IMR-90 (cell line): ENCODE results near the gene EED. TPM values are rescaled to one million over a fixed set of nuclear protein-coding genes. Genes with fewer than 3 reads are reported as not detected.

Experiments used
- ATAC-seq: fragments of 200-7000 bp; cut with Tn5 transposase; 2 replicates; pipeline ENCODE4 v1.9.1; 2020; ENCODE audit warnings: low read depth, mild to moderate bottlenecking, moderate library complexity
- BruUV-seq: library from RNA; stranded (reverse); fragments of 400-500 nt; replicated peaks from 2 replicates; lab custom pipeline; 2021; lab: Mats Ljungman, UMichigan
- CTCF ChIA-PET: fragments of 300-600 bp; formaldehyde crosslinking; extraction: SDS; loops from one replicate; lab custom pipeline; 2021; ENCODE audit warnings: antibody characterized with exemption; lab: Yijun Ruan, JAX
- POLR2A ChIA-PET: fragments of 300-600 bp; sonication (Branson Sonifier 250); formaldehyde crosslinking; loops from one replicate; lab custom pipeline; 2022; ENCODE audit warnings: antibody characterized with exemption; ENCODE audit not compliant: unreplicated experiment; lab: Charles Lee
- DNase-seq: peaks from one replicate; pipeline ENCODE4 v3.0.0; 2013
- H2AFZ ChIP-seq: replicated peaks from 2 replicates; pipeline ENCODE3; 2013; ENCODE audit warnings: low read length, mild to moderate bottlenecking; ENCODE audit not compliant: poor library complexity
- H2AK5ac ChIP-seq: 2 replicates; pipeline ENCODE4 v1.6.1; 2013; ENCODE audit warnings: low read depth, low read length, inconsistent platforms
- H2AK9ac ChIP-seq: replicated peaks from 2 replicates; pipeline ENCODE3; 2013; ENCODE audit warnings: mild to moderate bottlenecking, low read depth, low read length, moderate library complexity; ENCODE audit not compliant: poor library complexity
- H2BK120ac ChIP-seq: 2 replicates; pipeline ENCODE4 v1.6.1; 2013; ENCODE audit warnings: low read depth, low read length, inconsistent platforms
- H2BK15ac ChIP-seq: 3 replicates; pipeline ENCODE4 v1.6.1; 2013; ENCODE audit warnings: low read depth, low read length, inconsistent platforms
- H2BK20ac ChIP-seq: 2 replicates; pipeline ENCODE4 v1.6.1; 2013; ENCODE audit warnings: low read depth, mild to moderate bottlenecking, inconsistent platforms, low read length, moderate library complexity
- H2BK5ac ChIP-seq: 2 replicates; pipeline ENCODE4 v1.6.1; 2013; ENCODE audit warnings: mild to moderate bottlenecking, low read depth, low read length, inconsistent platforms; ENCODE audit not compliant: poor library complexity, severe bottlenecking
- H3K14ac ChIP-seq: replicated peaks from 2 replicates; pipeline ENCODE4 v1.6.1; 2013; ENCODE audit warnings: low read depth, low read length, inconsistent platforms
- H3K18ac ChIP-seq: 2 replicates; pipeline ENCODE4 v1.6.1; 2013; ENCODE audit warnings: low read depth, low read length, control low read depth
- H3K23ac ChIP-seq: 2 replicates; pipeline ENCODE4 v1.6.1; 2013; ENCODE audit warnings: low read depth, low read length, inconsistent platforms
- H3K27ac ChIP-seq: 2 replicates; pipeline ENCODE4 v1.5.1; 2013; ENCODE audit warnings: mild to moderate bottlenecking, control low read depth, low read length; ENCODE audit not compliant: insufficient read depth
- H3K27me3 ChIP-seq: 2 replicates; pipeline ENCODE4 v1.6.1; 2013; ENCODE audit warnings: low read length; ENCODE audit not compliant: control insufficient read depth, insufficient read depth
- H3K36me3 ChIP-seq: 2 replicates; pipeline ENCODE4 v1.6.1; 2013; ENCODE audit warnings: low read length, mixed read lengths; ENCODE audit not compliant: control insufficient read depth, insufficient read depth
- H3K4ac ChIP-seq: 2 replicates; pipeline ENCODE4 v1.6.1; 2013; ENCODE audit warnings: low read depth, low read length, inconsistent platforms
- H3K4me1 ChIP-seq: 2 replicates; pipeline ENCODE4 v1.6.1; 2013; ENCODE audit warnings: low read length, mixed read lengths; ENCODE audit not compliant: control insufficient read depth, insufficient read depth
- H3K4me2 ChIP-seq: 2 replicates; pipeline ENCODE4 v1.6.1; 2013; ENCODE audit warnings: low read depth, mild to moderate bottlenecking, control low read depth, low read length, moderate library complexity
- H3K4me3 ChIP-seq: 2 replicates; pipeline ENCODE4 v1.5.1; 2013; ENCODE audit warnings: low read depth, mild to moderate bottlenecking, control low read depth, low read length, moderate library complexity; ENCODE audit not compliant: insufficient read depth
- H3K56ac ChIP-seq: 2 replicates; pipeline ENCODE4 v1.6.1; 2013; ENCODE audit warnings: low read length, inconsistent platforms; ENCODE audit not compliant: insufficient read depth; ENCODE audit errors: extremely low read depth
- H3K79me1 ChIP-seq, 2 experiments: 2 replicates each; pipeline ENCODE4 v1.6.1; 2013; ENCODE audit warnings: low read length in 2 of 2, inconsistent platforms in 1 of 2, low read depth in 1 of 2
- H3K9ac ChIP-seq: 2 replicates; pipeline ENCODE4 v1.6.1; 2013; ENCODE audit warnings: low read depth, low read length, control low read depth
- H3K9me1 ChIP-seq: 2 replicates; pipeline ENCODE4 v1.6.1; 2013; ENCODE audit warnings: low read length, inconsistent platforms; ENCODE audit not compliant: insufficient read depth
- H3K9me3 ChIP-seq: 2 replicates; pipeline ENCODE4 v1.6.1; 2013; ENCODE audit warnings: low read length; ENCODE audit not compliant: control insufficient read depth, insufficient read depth
- H4K20me1 ChIP-seq: 2 replicates; pipeline ENCODE4 v1.6.1; 2013; ENCODE audit warnings: low read length, inconsistent platforms; ENCODE audit not compliant: insufficient read depth
- H4K5ac ChIP-seq: 2 replicates; pipeline ENCODE4 v1.6.1; 2013; ENCODE audit warnings: mild to moderate bottlenecking, low read depth, low read length, control low read depth
- H4K8ac ChIP-seq, 2 experiments: 2 replicates each; pipeline ENCODE4 v1.6.1; 2013; ENCODE audit warnings: low read depth in 2 of 2, low read length in 2 of 2, control low read depth in 1 of 2, inconsistent platforms in 1 of 2
- H4K91ac ChIP-seq: 2 replicates; pipeline ENCODE4 v1.6.1; 2013; ENCODE audit warnings: low read depth, low read length, inconsistent platforms; ENCODE audit not compliant: insufficient read depth
- BHLHE40 ChIP-seq: fragments of 150-350 bp; IDR thresholded peaks from 2 replicates; pipeline ENCODE4 v1.6.1; 2016; ENCODE audit warnings: mild to moderate bottlenecking, low read depth, low read length
- CHD1 ChIP-seq: IDR thresholded peaks from 2 replicates; pipeline ENCODE4 v1.6.1; 2012; ENCODE audit warnings: low read depth, low read length, improper control_type of control experiment
- FOS ChIP-seq: fragments of 150-350 bp; IDR thresholded peaks from 2 replicates; pipeline ENCODE4 v1.6.1; 2016; ENCODE audit warnings: low read depth, low read length
- MAFK ChIP-seq: IDR thresholded peaks from 2 replicates; pipeline ENCODE4 v1.6.1; 2012; ENCODE audit warnings: low read depth, low read length, improper control_type of control experiment
- NFE2L2 ChIP-seq: fragments of 150-350 bp; IDR thresholded peaks from 2 replicates; pipeline ENCODE4 v1.6.1; 2016; ENCODE audit warnings: low read depth, mild to moderate bottlenecking, low read length
- RAD21 ChIP-seq: IDR thresholded peaks from 2 replicates; pipeline ENCODE4 v1.6.1; 2012; ENCODE audit warnings: low read length, improper control_type of control experiment
- RCOR1 ChIP-seq: IDR thresholded peaks from 2 replicates; pipeline ENCODE4 v1.6.1; 2012; ENCODE audit warnings: mild to moderate bottlenecking, low read length, improper control_type of control experiment; ENCODE audit not compliant: insufficient replicate concordance
- RFX5 ChIP-seq: IDR thresholded peaks from 2 replicates; pipeline ENCODE4 v1.8.0; 2012; ENCODE audit warnings: low read depth, mild to moderate bottlenecking, low read length, moderate library complexity
- SMC3 ChIP-seq: fragments of 150-350 bp; IDR thresholded peaks from 2 replicates; pipeline ENCODE4 v1.6.1; 2016; ENCODE audit warnings: low read depth, mild to moderate bottlenecking, antibody characterized with exemption, low read length, moderate library complexity
- WGBS, 2 experiments: methylation state at CpG; one replicate each; pipeline versions ENCODE4 v1.1.5 to v1.1.7; 2013; ENCODE audit warnings: missing lambda C conversion rate in 2 of 2; ENCODE audit not compliant: insufficient read length in 1 of 2; ENCODE audit errors: extremely low coverage in 2 of 2; 5-methylcytosine and 5-hydroxymethylcytosine counted together
- dilution Hi-C: fragments of 300-500 bp; cut with HindIII; formaldehyde crosslinking; loops from one replicate; pipeline ENCODE4 v1.14.3; 2018; ENCODE audit warnings: low sequenced_read_pairs; ENCODE audit not compliant: unreplicated experiment
- in situ Hi-C: fragments of 300-500 bp; cut with MboI; formaldehyde crosslinking; loops from 3 replicates; pipeline ENCODE4 v1.14.3; 2019; ENCODE audit warnings: low sequenced_read_pairs, inconsistent platforms, mixed read lengths
- intact Hi-C: fragments of 100-400 bp; cut with micrococcal nuclease; formaldehyde crosslinking; loops from 2 replicates; pipeline ENCODE4 v1.10.0; 2022
- polyA plus RNA-seq, 3 experiments: library from polyadenylated mRNA; depleted of rRNA; stranded (reverse); fragments of >200 nt; gene quantifications; 2 replicates each; pipeline ENCODE4 v1.2.3, GENCODE V29; 2012; ENCODE audit warnings: low replicate concordance in 1 of 3
- total RNA-seq: library from RNA; depleted of rRNA; stranded (reverse); fragments of >200 nt; gene quantifications from 2 replicates; pipeline ENCODE4 v1.2.3, GENCODE V29; 2012
- TF ChIP-seq, protein P1 (sequence below): fragments of 150-350 bp; IDR thresholded peaks from 2 replicates; pipeline ENCODE4 v1.6.1; 2016; ENCODE audit warnings: low read depth, mild to moderate bottlenecking, low read length, moderate library complexity, borderline replicate concordance
- TF ChIP-seq, protein P2 (sequence below): conservative IDR thresholded peaks from 2 replicates; pipeline ENCODE4 v1.5.1; 2012; ENCODE audit warnings: mild to moderate bottlenecking, low read depth, low read length, improper control_type of control experiment
- TF ChIP-seq, protein P3 (sequence below): fragments of 150-350 bp; IDR thresholded peaks from 2 replicates; pipeline ENCODE4 v1.6.1; 2017; ENCODE audit warnings: mild to moderate bottlenecking, antibody characterized with exemption, low read length, low read depth

EED gene
- total and polyA plus RNA-seq, 2 of the 4 experiments (the other 2 are of a cell fraction) = 11.1 to 11.5 TPM

DNA sequence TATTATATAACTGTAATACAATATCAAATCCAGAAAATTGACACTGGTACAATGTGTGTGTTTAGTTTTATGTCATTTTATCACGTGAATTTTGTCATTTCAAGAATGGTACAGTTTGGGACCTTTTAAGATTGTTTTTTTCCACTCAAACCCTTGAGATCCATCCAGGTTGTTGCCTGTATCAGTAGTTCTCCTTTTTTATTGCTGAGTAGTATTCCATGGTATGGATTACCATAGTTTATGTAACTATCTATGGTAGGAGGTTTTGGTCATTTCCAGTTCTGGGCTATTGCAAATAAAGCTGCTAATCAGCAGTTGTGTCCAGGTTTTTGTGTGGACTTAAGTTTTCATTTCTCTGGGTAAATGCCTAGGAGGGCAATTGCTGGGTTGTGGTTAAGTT lies 25.1 kb downstream of the EED start:
- no peak overlapping the region for H2AK5ac ChIP-seq
- peaks cover 4% of the 10 kb centered on the region for H3K36me3 ChIP-seq
- H4K5ac ChIP-seq = no peak overlapping the region
- BruUV-seq = no TSS peak
- intact Hi-C loops (loop anchor here (10.0 kb wide), 1 partner anchor 1485 kb away; no protein-coding TSS in a partner anchor), in situ Hi-C loops (no loop called here), dilution Hi-C loops (no loop called here)
- no peak overlapping the region for H4K8ac ChIP-seq
- no peaks in the 10 kb centered on the region; the same call in 1 of the 2 replicates for H4K20me1 ChIP-seq
- H2AK9ac ChIP-seq = no peak overlapping the region
- H2BK20ac ChIP-seq = no peak overlapping the region
- no peaks in the 10 kb centered on the region for H3K9me3 ChIP-seq
- DNase-seq (no peak), ATAC-seq (no peak)
- H3K14ac ChIP-seq = no peak overlapping the region
- H3K56ac ChIP-seq = no peak overlapping the region
- no peak overlapping the region for H3K18ac ChIP-seq
- POLR2A ChIA-PET = no interaction called here
- H3K4ac ChIP-seq = no peak overlapping the region
- peaks cover 3% of the 10 kb centered on the region for H3K9me1 ChIP-seq
- no peak for TF ChIP-seq FOS
- TF ChIP-seq RAD21 = no peak
- TF ChIP-seq, protein P1, sequence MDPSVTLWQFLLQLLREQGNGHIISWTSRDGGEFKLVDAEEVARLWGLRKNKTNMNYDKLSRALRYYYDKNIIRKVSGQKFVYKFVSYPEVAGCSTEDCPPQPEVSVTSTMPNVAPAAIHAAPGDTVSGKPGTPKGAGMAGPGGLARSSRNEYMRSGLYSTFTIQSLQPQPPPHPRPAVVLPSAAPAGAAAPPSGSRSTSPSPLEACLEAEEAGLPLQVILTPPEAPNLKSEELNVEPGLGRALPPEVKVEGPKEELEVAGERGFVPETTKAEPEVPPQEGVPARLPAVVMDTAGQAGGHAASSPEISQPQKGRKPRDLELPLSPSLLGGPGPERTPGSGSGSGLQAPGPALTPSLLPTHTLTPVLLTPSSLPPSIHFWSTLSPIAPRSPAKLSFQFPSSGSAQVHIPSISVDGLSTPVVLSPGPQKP = no peak
- TF ChIP-seq, protein P2, sequence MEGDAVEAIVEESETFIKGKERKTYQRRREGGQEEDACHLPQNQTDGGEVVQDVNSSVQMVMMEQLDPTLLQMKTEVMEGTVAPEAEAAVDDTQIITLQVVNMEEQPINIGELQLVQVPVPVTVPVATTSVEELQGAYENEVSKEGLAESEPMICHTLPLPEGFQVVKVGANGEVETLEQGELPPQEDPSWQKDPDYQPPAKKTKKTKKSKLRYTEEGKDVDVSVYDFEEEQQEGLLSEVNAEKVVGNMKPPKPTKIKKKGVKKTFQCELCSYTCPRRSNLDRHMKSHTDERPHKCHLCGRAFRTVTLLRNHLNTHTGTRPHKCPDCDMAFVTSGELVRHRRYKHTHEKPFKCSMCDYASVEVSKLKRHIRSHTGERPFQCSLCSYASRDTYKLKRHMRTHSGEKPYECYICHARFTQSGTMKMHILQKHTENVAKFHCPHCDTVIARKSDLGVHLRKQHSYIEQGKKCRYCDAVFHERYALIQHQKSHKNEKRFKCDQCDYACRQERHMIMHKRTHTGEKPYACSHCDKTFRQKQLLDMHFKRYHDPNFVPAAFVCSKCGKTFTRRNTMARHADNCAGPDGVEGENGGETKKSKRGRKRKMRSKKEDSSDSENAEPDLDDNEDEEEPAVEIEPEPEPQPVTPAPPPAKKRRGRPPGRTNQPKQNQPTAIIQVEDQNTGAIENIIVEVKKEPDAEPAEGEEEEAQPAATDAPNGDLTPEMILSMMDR = no peak
- TF ChIP-seq BHLHE40 = no peak
- TF ChIP-seq, protein P3, sequence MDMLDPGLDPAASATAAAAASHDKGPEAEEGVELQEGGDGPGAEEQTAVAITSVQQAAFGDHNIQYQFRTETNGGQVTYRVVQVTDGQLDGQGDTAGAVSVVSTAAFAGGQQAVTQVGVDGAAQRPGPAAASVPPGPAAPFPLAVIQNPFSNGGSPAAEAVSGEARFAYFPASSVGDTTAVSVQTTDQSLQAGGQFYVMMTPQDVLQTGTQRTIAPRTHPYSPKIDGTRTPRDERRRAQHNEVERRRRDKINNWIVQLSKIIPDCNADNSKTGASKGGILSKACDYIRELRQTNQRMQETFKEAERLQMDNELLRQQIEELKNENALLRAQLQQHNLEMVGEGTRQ = no peak
- TF ChIP-seq NFE2L2 = no peak
- TF ChIP-seq RFX5 = no peak
- no peak for TF ChIP-seq CHD1
- TF ChIP-seq SMC3 = no peak
- TF ChIP-seq RCOR1 = no peak
- no peak for TF ChIP-seq MAFK
- no peak overlapping the region for H3K23ac ChIP-seq
- H2BK120ac ChIP-seq = no peak overlapping the region
- H3K4me3 ChIP-seq = no peak overlapping the region
- H3K9ac ChIP-seq = no peak overlapping the region
- no peak overlapping the region for H3K4me2 ChIP-seq
- H3K27me3 ChIP-seq = no peaks in the 10 kb centered on the region
- H3K4me1 ChIP-seq = no peaks in the 10 kb centered on the region
- H2AFZ ChIP-seq = no peak overlapping the region
- H2BK15ac ChIP-seq = no peak overlapping the region
- WGBS, 2 experiments = no CpG with 5 or more reads among the region's 1 CpG
- CTCF ChIA-PET = no interaction called here
- H3K27ac ChIP-seq = no peak overlapping the region
- H4K91ac ChIP-seq = no peak overlapping the region
- peaks cover 14 to 17% of the 10 kb centered on the region in 2 experiments for H3K79me1 ChIP-seq
- no peak overlapping the region for H2BK5ac ChIP-seq
